AG09319 (cell line): ENCODE measurements around the gene BHLHA15.

Experiments used
- DNase-seq: peaks from one replicate; pipeline ENCODE4 v3.0.0-alpha.2; 2010; ENCODE audit warnings: low read depth; ENCODE audit errors: extremely low read depth
- CTCF ChIP-seq: IDR thresholded peaks from 2 replicates; pipeline ENCODE4 v1.5.1; 2011; ENCODE audit warnings: low read depth, mild to moderate bottlenecking, inconsistent platforms, low read length, moderate library complexity

The BHLHA15 gene

GRCh38 chr7:98204670-98205069 lies 6.6 kb upstream of the BHLHA15 start:
- DNase-seq = no peak
- TF ChIP-seq CTCF = no peak

DNA sequence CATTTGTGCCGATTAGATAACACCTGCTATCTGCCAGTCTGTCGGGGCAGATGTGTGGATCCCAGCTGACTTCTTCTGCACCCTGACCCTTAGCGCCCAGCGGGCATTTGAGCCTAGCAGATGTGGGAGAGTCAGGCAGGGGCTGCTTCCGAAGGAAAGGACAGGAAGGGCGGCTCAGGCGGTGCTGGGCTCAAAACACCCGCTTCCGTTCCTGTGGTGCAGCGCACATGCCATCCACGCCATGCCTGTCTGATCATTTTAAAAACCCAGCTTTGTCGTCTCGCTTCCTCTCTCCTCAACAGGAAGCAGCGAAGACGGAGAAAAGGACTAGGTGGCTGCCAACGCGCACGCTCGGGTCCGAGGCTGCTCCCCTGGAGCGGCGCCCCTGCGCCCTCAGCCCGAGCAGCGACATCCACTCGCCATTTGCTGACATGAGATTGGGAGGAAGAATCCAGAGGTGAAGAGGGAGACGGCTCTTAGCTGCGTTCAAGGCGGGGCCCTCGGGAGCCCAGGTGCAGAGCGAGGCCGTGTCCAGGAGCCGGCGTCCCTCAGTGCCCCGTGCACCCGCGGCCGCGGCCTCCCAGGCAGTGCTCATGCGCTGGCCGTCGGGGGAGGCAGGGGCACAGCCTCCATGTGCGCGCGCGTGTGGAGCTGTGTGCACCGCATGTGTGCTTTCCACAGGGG lies 5.9 kb upstream of the BHLHA15 start:
- no peak for DNase-seq

GRCh38 chr7:98206451-98207330 lies 4.5 kb upstream of the BHLHA15 start:
- no peak for DNase-seq
- TF ChIP-seq CTCF = no peak

More for the DNA sequence above, 5.9 kb upstream of the BHLHA15 start:
- no peak for TF ChIP-seq CTCF

DNA sequence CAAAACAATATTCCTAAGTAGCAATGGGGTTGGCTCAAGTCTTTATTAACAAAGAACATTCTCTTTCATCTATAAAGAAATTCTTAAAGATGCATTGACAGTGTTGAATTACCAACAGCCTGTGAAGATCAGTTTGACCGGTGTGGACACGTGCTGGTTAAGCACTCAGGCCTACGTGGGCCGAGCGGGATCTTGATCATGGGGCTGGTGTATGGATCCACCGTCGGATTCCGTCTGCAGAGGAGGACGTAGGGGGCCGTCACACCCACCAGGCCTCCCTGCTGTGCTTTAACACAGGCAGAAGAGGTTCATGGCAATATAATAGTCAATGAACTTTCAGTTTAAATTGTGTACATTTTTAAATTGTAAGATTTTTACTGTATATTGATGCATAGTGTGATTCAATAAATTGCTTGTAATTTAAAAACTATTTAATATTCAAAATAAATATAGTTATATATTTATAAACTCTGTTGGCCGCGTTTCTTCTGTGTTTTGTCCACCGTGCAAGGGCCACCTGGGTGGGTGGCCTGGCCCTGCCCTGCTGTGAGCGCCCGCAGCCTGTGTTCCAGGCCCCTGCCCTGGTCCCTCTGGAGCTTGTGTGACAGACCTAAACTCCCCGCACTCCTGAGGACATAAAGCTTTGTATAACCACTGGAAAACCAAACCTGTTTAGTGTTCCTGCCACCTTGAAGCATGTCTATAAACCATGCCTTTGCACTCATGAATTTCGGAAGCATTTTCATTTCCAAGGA lies 1.9 kb upstream of the BHLHA15 start:
- no peak for DNase-seq
- TF ChIP-seq CTCF = no peak

- no peak for DNase-seq
Observed at GRCh38 chr7:98210513-98211220, 572 bp upstream of the BHLHA15 start.

More at GRCh38 chr7:98210513-98211220, 572 bp upstream of the BHLHA15 start:
- no peak for TF ChIP-seq CTCF
